Body of pancreas (tissue), 4 donors: Measurements from ENCODE around the gene CREB3. TPM values are rescaled to one million over a fixed set of nuclear protein-coding genes. Genes with fewer than 3 reads are reported as not detected.

Experiments
- ATAC-seq: fragments of 150-250 bp; one replicate; pipeline ENCODE4 v1.9.1; 2016
- DNase-seq, 4 donors: peaks; one replicate each; pipeline ENCODE4 v3.0.0-alpha.2; 2019
- H3K27ac ChIP-seq, 4 donors: fragments of 200-600 bp; sonication (generic); 1 replicate in 3 of 4; 2 replicates in 1 of 4; pipeline versions ENCODE4 v1.5.1 to v1.6.1; 2016 to 2019; ENCODE audit warnings: mild to moderate bottlenecking in 1 of 4, mixed read lengths in 1 of 4, moderate library complexity in 1 of 4
- H3K27me3 ChIP-seq, 2 donors: fragments of 200-600 bp; sonication (generic); one replicate each; pipeline ENCODE4 v1.6.0; 2016; ENCODE audit warnings: mild to moderate bottlenecking in 1 of 2
- H3K36me3 ChIP-seq, 2 donors: fragments of 200-600 bp; sonication (generic); replicated peaks in 1 of 2; 2 replicates each; pipeline ENCODE4 v1.5.1; 2016; ENCODE audit warnings: low read depth in 2 of 2; ENCODE audit not compliant: insufficient read depth in 1 of 2
- H3K4me1 ChIP-seq: fragments of 200-600 bp; sonication (generic); one replicate; pipeline ENCODE4 v1.6.0; 2016
- H3K4me3 ChIP-seq, 2 donors: fragments of 200-600 bp; sonication (generic); 1 replicate in 1 of 2; 2 replicates in 1 of 2; pipeline ENCODE4 v1.5.1; 2016 to 2019
- H3K9me3 ChIP-seq, 3 donors: fragments of 200-600 bp; sonication (generic); 1 replicate in 2 of 3; 2 replicates in 1 of 3; pipeline ENCODE4 v1.5.1; 2016
- POLR2A ChIP-seq, 3 donors: fragments of 450-650 bp; IDR thresholded peaks; one replicate each; pipeline ENCODE4 v1.6.1; 2016; ENCODE audit warnings: antibody characterized with exemption in 3 of 3, mild to moderate bottlenecking in 2 of 3
- WGBS, 2 donors: methylation state at CpG; one replicate each; pipeline ENCODE4 v1.1.5; 2017; 5-methylcytosine and 5-hydroxymethylcytosine counted together
- intact Hi-C: fragments of 100-400 bp; cut with DNase I; formaldehyde crosslinking; loops from one replicate; pipeline ENCODE4 v1.15.1; 2023
- total RNA-seq, 2 donors: library from RNA; depleted of rRNA; stranded (reverse); fragments of >200 nt; gene quantifications; one replicate each; pipeline ENCODE4 v1.1.0, GENCODE V29; 2016
- TF ChIP-seq, protein P1 (sequence below), 7 experiments: fragments of 450-650 bp in 4 of 7; fragments of 200-600 bp in 3 of 7; sonication (generic) in 3 of 7; IDR thresholded peaks; one replicate each; pipeline ENCODE4 v1.5.1; 2016 to 2019; ENCODE audit warnings: antibody characterized with exemption in 7 of 7

CREB3 gene
- total RNA-seq, 2 donors from 2014 or later, result 31.9 to 32.6 TPM

DNA sequence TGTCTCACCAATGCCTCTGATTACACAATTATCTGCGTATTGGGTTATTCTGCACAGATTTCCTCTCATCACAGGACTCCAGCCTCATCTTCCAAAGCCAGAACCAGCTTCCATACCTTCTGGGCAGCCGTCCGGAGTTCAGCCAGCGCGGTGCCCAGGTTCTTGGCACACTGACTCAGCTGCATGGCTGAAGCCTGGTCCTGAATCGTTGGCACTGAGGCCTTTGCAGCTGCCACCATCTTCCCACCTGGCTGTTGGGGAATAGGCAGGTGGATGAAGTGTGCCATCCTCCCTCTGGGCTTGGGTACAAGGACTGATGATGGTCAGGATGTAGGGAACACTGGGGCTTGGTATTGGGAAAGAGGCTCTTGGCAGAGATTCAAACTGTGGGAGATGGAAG lies 18.3 kb upstream of the CREB3 start:
- H3K27me3 ChIP-seq, result no peaks in the 10 kb centered on the region
- no peaks in the 10 kb centered on the region for H3K4me1 ChIP-seq
- H3K27ac ChIP-seq, result no peak overlapping the region
- WGBS, 2 donors, result 87 to 93% methylated on average over 6 of the region's 6 CpGs
- H3K9me3 ChIP-seq, result no peaks in the 10 kb centered on the region
- DNase-seq (no peak), ATAC-seq (no peak)
- H3K36me3 ChIP-seq, result peaks cover 18 to 74% of the 10 kb centered on the region in 2 donors
- intact Hi-C loops, result no loop called here
- no peak overlapping the region for H3K4me3 ChIP-seq
- TF ChIP-seq, protein P1, sequence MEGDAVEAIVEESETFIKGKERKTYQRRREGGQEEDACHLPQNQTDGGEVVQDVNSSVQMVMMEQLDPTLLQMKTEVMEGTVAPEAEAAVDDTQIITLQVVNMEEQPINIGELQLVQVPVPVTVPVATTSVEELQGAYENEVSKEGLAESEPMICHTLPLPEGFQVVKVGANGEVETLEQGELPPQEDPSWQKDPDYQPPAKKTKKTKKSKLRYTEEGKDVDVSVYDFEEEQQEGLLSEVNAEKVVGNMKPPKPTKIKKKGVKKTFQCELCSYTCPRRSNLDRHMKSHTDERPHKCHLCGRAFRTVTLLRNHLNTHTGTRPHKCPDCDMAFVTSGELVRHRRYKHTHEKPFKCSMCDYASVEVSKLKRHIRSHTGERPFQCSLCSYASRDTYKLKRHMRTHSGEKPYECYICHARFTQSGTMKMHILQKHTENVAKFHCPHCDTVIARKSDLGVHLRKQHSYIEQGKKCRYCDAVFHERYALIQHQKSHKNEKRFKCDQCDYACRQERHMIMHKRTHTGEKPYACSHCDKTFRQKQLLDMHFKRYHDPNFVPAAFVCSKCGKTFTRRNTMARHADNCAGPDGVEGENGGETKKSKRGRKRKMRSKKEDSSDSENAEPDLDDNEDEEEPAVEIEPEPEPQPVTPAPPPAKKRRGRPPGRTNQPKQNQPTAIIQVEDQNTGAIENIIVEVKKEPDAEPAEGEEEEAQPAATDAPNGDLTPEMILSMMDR (IDR thresholded peaks at IDR 0.05), result no peak

DNA sequence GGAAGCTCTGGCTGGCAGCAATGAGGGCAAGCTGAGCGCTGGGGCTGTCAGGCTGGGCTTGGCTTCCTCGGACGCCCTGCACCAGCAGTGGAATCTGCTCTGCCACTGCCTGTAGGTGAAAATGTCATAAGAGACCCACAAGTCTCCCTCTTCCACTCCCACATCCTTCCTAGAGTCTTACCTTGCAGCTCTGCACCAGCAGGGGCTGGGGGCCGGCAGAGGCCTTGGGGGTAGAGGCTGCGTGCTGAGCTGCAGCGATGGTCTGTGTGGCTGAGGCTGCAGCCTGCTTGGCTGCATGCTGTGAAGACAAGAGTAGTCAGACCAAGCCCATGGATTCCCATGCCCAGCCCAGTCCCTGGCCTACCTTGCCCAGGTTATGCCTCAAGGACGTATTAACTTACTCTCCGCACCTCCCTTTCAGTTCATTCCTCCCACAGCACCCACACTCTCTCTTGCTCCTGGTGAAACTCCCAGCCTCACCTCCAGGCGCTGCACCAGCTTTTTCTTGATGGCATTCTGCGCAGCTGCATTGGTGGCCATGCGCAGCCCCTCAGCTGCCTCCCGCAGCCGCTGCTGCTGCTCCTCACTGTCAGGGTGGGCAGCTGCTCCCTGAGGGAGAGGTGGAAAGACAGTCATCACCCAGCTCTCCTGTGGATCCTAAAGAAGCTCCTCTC lies 17.8 kb upstream of the CREB3 start:
- H3K27ac ChIP-seq, result no peak overlapping the region
- WGBS, 2 donors, result 95 to 96% methylated on average over 13 of the region's 13 CpGs

DNA sequence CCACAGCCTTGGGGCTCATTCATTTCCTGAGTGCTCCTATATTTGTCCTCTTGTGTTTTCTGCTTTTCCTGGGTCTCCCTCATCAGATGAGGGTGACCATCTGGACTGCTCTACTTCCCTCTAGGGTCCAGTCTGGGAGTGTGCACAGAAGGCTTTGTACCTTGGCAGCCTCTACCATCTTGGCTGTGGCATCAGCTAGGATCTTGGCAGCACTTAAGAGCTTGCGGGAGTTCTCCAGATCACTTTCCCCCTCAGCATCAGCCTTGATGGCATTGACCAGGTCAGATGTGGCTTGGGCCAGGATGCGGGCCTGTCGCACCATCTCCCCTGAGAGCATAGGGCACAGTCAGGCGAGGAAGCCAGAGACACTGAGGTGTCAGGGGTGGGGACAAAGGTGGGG lies 16.2 kb upstream of the CREB3 start:
- intact Hi-C loops, result no loop called here
- 84 to 88% methylated on average over 4 of the region's 4 CpGs for WGBS, 2 donors
- Histone ChIP-seq H3K27me3 (no peaks in the 10 kb centered on the region), H3K4me1 (no peaks in the 10 kb centered on the region), H3K4me3 (no peak overlapping the region), H3K27ac (no peak overlapping the region), H3K36me3 (peaks cover 23 to 85% of the 10 kb centered on the region in 2 donors), H3K9me3 (no peaks in the 10 kb centered on the region)
- no peak for TF ChIP-seq POLR2A (IDR thresholded peaks at IDR 0.05)
- TF ChIP-seq, protein P1 (IDR thresholded peaks at IDR 0.05), result peak in 2 of 7 experiments; percentile 9 to 13
- ATAC-seq (no peak), DNase-seq (no peak)

More for the DNA sequence above, 17.8 kb upstream of the CREB3 start:
- Histone ChIP-seq H3K4me3 (no peak overlapping the region), H3K36me3 (peaks cover 18 to 77% of the 10 kb centered on the region in 2 donors), H3K4me1 (no peaks in the 10 kb centered on the region), H3K27me3 (no peaks in the 10 kb centered on the region), H3K9me3 (no peaks in the 10 kb centered on the region)
- intact Hi-C loops, result no loop called here
- no peak for ATAC-seq
- TF ChIP-seq POLR2A (IDR thresholded peaks at IDR 0.05), result no peak
- TF ChIP-seq, protein P1 (IDR thresholded peaks at IDR 0.05), result no peak
- no peak for DNase-seq

DNA sequence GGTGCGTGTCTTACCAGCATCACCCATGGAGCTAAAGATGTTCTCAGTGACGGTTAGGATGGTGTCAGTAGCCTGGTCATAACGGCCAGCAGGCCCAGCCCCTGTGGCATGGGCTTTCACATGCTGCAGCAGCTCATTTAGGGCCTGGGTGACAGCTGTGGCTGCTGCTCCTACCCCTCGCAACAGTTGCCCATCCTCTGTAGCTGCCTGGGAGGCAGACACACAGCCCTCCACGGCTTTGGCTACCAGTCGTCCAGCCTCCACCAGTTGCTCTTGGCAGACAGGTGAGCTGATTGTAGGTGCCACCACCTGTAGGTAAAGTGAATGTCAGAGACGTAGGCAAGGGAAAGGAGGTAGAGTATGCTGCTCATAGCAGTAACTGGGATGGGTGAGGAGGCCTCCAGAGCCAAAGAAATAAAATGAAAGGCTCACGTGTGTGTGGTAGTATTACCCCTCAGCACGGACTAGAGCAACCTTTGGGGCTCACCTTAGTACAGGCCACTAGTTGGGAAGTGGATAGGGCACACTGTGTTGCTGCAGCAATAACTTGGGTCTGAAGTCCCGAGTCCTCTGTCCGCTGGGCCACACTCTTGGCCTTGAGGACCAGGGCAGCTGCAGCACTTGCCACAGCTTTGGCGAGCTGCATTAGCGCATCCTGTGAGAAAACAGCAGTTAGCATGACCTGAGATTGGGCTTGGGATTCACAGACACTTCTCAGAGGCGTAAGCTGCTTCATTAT lies 15.2 kb upstream of the CREB3 start:
- DNase-seq (no peak), ATAC-seq (no peak)
- Histone ChIP-seq H3K4me3 (no peak overlapping the region), H3K36me3 (peaks cover 15 to 86% of the 10 kb centered on the region in 2 donors), H3K27me3 (no peaks in the 10 kb centered on the region), H3K9me3 (no peaks in the 10 kb centered on the region), H3K4me1 (no peaks in the 10 kb centered on the region), H3K27ac (no peak overlapping the region)
- WGBS, 2 donors, result 84 to 92% methylated on average over 10 to 14 of the region's 14 CpGs
- intact Hi-C loops, result no loop called here
- TF ChIP-seq, protein P1 (IDR thresholded peaks at IDR 0.05), result no peak
- TF ChIP-seq POLR2A (IDR thresholded peaks at IDR 0.05), result no peak
